GM12891 (cell line): ENCODE results near the gene DMKN.

Experiments used
- POLR2A ChIP-seq: IDR thresholded peaks from 2 replicates; pipeline ENCODE4 v1.6.1; 2011; ENCODE audit warnings: low read depth, low read length, control low read depth
- POLR2AphosphoS5 ChIP-seq: IDR thresholded peaks from 2 replicates; pipeline ENCODE4 v1.6.1; 2011; ENCODE audit warnings: low read depth, low read length, control low read depth

DNA sequence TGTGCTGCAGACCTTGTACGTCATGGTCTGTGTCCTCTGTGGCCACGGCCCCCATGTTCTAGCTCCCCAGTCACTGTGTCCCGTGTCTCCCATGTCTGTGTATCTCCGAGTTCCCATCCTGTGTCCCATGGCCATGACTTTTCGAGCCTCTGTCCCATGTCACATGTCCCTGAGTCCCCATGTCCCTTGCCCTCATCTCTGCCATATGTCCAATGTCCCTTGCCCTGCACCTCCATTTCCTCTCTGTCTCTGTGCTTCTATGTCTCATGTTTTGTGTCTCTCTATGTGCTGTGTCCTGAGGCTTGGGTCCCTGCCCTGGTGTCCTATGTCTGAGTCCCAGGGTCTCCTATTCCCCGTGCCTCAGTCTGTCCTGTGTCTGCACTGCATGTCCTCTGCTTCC is 48.0 kb upstream of the DMKN start:
- no peak for TF ChIP-seq POLR2AphosphoS5
- TF ChIP-seq POLR2A = no peak
